Breast epithelium (tissue), 4 donors: Measurements from ENCODE around the gene POLN. TPM values are rescaled to one million over a fixed set of nuclear protein-coding genes. Genes with fewer than 3 reads are reported as not detected.

Source experiments
- DNase-seq, 2 donors: peaks; one replicate each; pipeline ENCODE4 v3.0.0-alpha.2; 2019; ENCODE audit warnings: low spot score in 2 of 2
- H3K27ac ChIP-seq, 2 donors: fragments of 200-600 bp; sonication (generic) in 1 of 2; one replicate each; pipeline ENCODE4 v1.5.1; 2016 to 2019; ENCODE audit warnings: mild to moderate bottlenecking in 1 of 2
- H3K27me3 ChIP-seq, 2 donors: fragments of 200-600 bp; sonication (generic) in 1 of 2; one replicate each; pipeline versions ENCODE4 v1.5.1 to v1.6.0; 2017 to 2019; ENCODE audit warnings: control low read depth in 1 of 2, mild to moderate bottlenecking in 1 of 2
- H3K36me3 ChIP-seq: fragments of 200-600 bp; one replicate; pipeline ENCODE4 v1.5.1; 2019
- H3K4me1 ChIP-seq, 2 donors: fragments of 200-600 bp; sonication (generic); one replicate each; pipeline ENCODE4 v1.5.1; 2016 to 2019; ENCODE audit warnings: control low read depth in 1 of 2
- H3K4me3 ChIP-seq, 3 donors: fragments of 200-600 bp; sonication (generic); 1 replicate in 2 of 3; 2 replicates in 1 of 3; pipeline ENCODE4 v1.5.1; 2016 to 2019; ENCODE audit warnings: mild to moderate bottlenecking in 3 of 3, moderate library complexity in 2 of 3
- H3K9me3 ChIP-seq, 2 donors: fragments of 200-600 bp; sonication (generic) in 1 of 2; one replicate each; pipeline ENCODE4 v1.5.1; 2016 to 2019; ENCODE audit warnings: control low read depth in 1 of 2
- CTCF ChIP-seq, 3 donors: fragments of 450-650 bp; IDR thresholded peaks; one replicate each; pipeline ENCODE4 v1.5.1; 2016 to 2017; ENCODE audit warnings: antibody characterized with exemption in 3 of 3, mild to moderate bottlenecking in 3 of 3, moderate library complexity in 3 of 3
- POLR2A ChIP-seq: fragments of 450-650 bp; IDR thresholded peaks from one replicate; pipeline ENCODE4 v1.6.1; 2016; ENCODE audit warnings: antibody characterized with exemption, mild to moderate bottlenecking, moderate library complexity
- POLR2AphosphoS5 ChIP-seq, 3 donors: sonication (generic); formaldehyde crosslinking; IDR thresholded peaks; one replicate each; pipeline ENCODE4 v1.6.1; 2017; ENCODE audit warnings: antibody characterized with exemption in 3 of 3
- intact Hi-C: fragments of 100-400 bp; cut with DNase I; formaldehyde crosslinking; loops from one replicate; pipeline ENCODE4 v1.15.1; 2023; ENCODE audit warnings: low total_unique reads
- total RNA-seq, 3 donors: library from RNA; depleted of rRNA; stranded (reverse); fragments of >200 nt; gene quantifications; one replicate each; pipeline ENCODE4 v1.1.0, GENCODE V29; 2016

The POLN gene
- total RNA-seq, 3 donors from 2014 or later = 3.3 to 4.7 (median 4.3) TPM

GRCh38 chr4:2259541-2260343, 17.8 kb upstream of the POLN start:
- TF ChIP-seq CTCF (IDR thresholded peaks at IDR 0.05) (no peak), POLR2AphosphoS5 (IDR thresholded peaks at IDR 0.05) (no peak), POLR2A (no peak)
- intact Hi-C loops = loop anchor here (10.0 kb wide), 1 partner anchor 155 kb away; the partner anchor contains the start of genes CFAP99 and ZFYVE28
- no peaks in the 10 kb centered on the region for H3K36me3 ChIP-seq
- DNase-seq = peak in 1 of 2 donors; percentile 43
- no peaks in the 10 kb centered on the region for H3K27me3 ChIP-seq
- no peaks in the 10 kb centered on the region for H3K9me3 ChIP-seq
- peaks cover 29 to 32% of the 10 kb centered on the region in 2 donors for H3K4me1 ChIP-seq
- H3K27ac ChIP-seq = peak overlapping the region; percentile 85 to 96
- H3K4me3 ChIP-seq = peak overlapping the region; percentile 90 to 99 (median 91)

- H3K4me3 ChIP-seq = peak overlapping the region in 2 of 3 donors; percentile 90 to 99
- DNase-seq = peak in 1 of 2 donors; percentile 44
These were observed 17.2 kb upstream of the POLN start for GRCh38 chr4:2259036-2259540.

GRCh38 chr4:2258091-2259035, 16.4 kb upstream of the POLN start:
- H3K27ac ChIP-seq = peak overlapping the region; percentile 85 to 96
- no peaks in the 10 kb centered on the region for H3K9me3 ChIP-seq
- H3K36me3 ChIP-seq = no peaks in the 10 kb centered on the region
- peaks cover 29 to 32% of the 10 kb centered on the region in 2 donors for H3K4me1 ChIP-seq
- no peak for TF ChIP-seq POLR2A
- no peak for TF ChIP-seq CTCF (IDR thresholded peaks at IDR 0.05)
- TF ChIP-seq POLR2AphosphoS5 (IDR thresholded peaks at IDR 0.05) = no peak
- peak; percentile 17 to 48 for DNase-seq
- intact Hi-C loops = loop anchor here (10.0 kb wide), 1 partner anchor 156 kb away; the partner anchor contains the start of genes CFAP99 and ZFYVE28
- H3K27me3 ChIP-seq = no peaks in the 10 kb centered on the region
- peak overlapping the region in 1 of 3 donors; percentile 99 for H3K4me3 ChIP-seq

More at GRCh38 chr4:2259036-2259540, 17.2 kb upstream of the POLN start:
- no peaks in the 10 kb centered on the region for H3K9me3 ChIP-seq
- H3K36me3 ChIP-seq = no peaks in the 10 kb centered on the region
- TF ChIP-seq POLR2A (no peak), CTCF (IDR thresholded peaks at IDR 0.05) (no peak), POLR2AphosphoS5 (IDR thresholded peaks at IDR 0.05) (no peak)
- H3K27me3 ChIP-seq = no peaks in the 10 kb centered on the region
- peaks cover 29 to 32% of the 10 kb centered on the region in 2 donors for H3K4me1 ChIP-seq
- H3K27ac ChIP-seq = peak overlapping the region; percentile 85 to 96
- intact Hi-C loops = loop anchor here (10.0 kb wide), 1 partner anchor 156 kb away; the partner anchor contains the start of genes CFAP99 and ZFYVE28

- DNase-seq = peak in 1 of 2 donors; percentile 17
- TF ChIP-seq POLR2AphosphoS5 (IDR thresholded peaks at IDR 0.05) (no peak), CTCF (IDR thresholded peaks at IDR 0.05) (no peak), POLR2A (no peak)
- no peaks in the 10 kb centered on the region for H3K27me3 ChIP-seq
- H3K4me1 ChIP-seq = peaks cover 29 to 32% of the 10 kb centered on the region in 2 donors
- H3K4me3 ChIP-seq = peak overlapping the region in 2 of 3 donors; percentile 27 to 58
- no peaks in the 10 kb centered on the region for H3K9me3 ChIP-seq
- intact Hi-C loops = loop anchor here (10.0 kb wide), 1 partner anchor 157 kb away; the partner anchor contains the start of genes CFAP99 and ZFYVE28
- H3K36me3 ChIP-seq = no peaks in the 10 kb centered on the region
- peak overlapping the region; percentile 85 to 96 for H3K27ac ChIP-seq
These were observed 15.6 kb upstream of the POLN start for GRCh38 chr4:2257361-2258081.
